GM13977 (cell line): ENCODE data around the gene SLC39A1.

ENCODE experiments used
- DNase-seq: peaks from one replicate; pipeline ENCODE4 v3.0.0; 2012; ENCODE audit warnings: low spot score
- in situ Hi-C: fragments of 300-500 bp; cut with MboI; formaldehyde crosslinking; loops from one replicate; pipeline ENCODE4 v1.12.0; 2022; ENCODE audit warnings: low sequenced_read_pairs, low pct_unique_long_range_greater_than_20kb, mixed read lengths, inconsistent platforms; ENCODE audit not compliant: unreplicated experiment
- TF ChIP-seq, protein P1 (sequence below): IDR thresholded peaks from 2 replicates; pipeline ENCODE4 v1.5.1; 2012; ENCODE audit warnings: mild to moderate bottlenecking, control low read depth; ENCODE audit not compliant: insufficient read depth; ENCODE audit errors: extremely low read depth, missing control alignments

The SLC39A1 gene

DNA sequence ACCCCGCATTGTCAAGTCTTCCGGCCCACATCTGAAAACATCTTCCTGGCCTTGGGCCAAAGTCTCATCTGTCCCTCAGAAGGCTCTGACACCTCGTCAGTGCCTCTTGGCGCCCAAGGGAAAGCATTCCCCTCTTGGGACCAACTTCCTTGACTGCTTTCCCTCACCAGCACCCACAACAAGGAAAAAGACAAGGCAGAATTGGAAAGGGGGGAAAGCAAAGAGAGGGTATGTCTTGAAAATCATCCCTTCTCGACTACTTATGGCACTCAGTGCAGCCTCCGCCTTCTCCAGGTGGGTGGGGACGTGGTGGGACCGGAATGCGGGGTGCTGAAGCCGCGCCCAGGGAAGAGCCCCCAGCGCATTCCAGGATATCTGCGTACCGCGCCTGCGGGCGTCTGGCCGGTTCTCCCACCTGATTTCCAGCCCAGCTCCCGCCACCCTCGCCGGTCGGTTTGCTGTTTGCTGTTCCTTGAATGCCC, 554 bp upstream of the SLC39A1 start:
- no peak for DNase-seq
- TF ChIP-seq, protein P1, sequence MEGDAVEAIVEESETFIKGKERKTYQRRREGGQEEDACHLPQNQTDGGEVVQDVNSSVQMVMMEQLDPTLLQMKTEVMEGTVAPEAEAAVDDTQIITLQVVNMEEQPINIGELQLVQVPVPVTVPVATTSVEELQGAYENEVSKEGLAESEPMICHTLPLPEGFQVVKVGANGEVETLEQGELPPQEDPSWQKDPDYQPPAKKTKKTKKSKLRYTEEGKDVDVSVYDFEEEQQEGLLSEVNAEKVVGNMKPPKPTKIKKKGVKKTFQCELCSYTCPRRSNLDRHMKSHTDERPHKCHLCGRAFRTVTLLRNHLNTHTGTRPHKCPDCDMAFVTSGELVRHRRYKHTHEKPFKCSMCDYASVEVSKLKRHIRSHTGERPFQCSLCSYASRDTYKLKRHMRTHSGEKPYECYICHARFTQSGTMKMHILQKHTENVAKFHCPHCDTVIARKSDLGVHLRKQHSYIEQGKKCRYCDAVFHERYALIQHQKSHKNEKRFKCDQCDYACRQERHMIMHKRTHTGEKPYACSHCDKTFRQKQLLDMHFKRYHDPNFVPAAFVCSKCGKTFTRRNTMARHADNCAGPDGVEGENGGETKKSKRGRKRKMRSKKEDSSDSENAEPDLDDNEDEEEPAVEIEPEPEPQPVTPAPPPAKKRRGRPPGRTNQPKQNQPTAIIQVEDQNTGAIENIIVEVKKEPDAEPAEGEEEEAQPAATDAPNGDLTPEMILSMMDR = no peak
- in situ Hi-C loops = no loop called here

DNA sequence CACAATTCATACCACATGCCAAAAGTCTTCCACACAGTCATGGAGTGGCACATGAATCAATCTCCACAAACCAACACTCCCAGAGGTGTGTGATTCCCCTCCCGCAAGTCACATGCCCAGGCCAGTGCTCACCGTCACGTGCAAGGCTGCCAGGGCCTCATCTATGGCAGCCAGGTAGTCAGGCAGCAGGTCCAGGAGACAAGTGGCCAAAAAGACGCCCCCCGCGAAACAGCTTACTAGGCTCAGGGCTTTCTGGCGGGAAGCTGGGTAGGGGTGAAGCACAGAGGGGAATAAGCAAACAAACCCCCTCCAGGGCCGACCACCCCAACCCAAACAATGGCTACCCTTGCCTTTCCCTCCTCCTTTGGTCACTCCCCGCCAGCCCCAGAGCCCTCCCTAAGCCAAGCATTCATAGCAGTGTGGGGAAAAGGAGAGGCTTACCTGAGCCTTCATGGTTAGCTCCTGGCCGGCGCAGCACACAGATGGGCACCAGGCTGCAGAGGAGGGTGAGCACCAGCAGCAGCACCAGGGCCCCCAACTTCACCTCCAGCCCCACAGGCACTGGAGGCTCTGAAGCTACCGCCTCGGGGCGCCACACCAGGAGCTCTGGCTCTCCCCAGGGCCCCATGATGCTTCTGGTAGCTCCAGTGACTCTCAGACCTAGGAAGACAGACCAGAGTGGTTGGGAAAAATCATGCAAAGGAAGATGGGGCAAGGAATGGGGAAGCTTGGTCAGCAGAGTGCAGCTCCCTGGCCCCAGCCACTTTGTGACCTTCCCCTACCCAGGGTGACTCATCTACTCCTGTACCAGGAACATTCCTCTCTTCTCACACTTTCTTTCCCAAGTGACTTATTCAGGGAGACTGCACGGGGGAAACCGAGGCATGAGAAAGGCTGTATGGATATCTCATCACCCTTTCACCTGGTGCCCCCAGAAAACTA, 978 bp downstream of the SLC39A1 start:
- in situ Hi-C loops = no loop called here
- TF ChIP-seq, protein P1 = peak; percentile 18
- no peak for DNase-seq

DNA sequence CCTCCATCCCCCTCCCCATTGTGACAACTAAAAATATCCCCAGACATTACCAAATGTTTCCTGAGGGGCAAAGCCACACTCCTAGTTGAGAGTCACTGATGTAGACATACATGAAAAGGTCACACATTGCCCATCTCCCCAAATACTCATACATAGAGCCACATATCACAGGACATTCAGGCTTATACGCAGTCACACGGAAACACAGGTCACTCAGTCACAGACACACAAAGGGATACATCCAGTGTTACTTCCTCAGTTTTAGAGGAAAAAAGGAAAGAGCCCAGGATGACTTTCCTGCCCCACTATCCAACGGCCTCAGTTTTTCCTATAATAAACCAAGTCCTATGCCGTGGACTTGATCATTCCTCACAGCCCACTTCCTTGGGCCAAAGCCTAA, 1.9 kb downstream of the SLC39A1 start:
- in situ Hi-C loops = no loop called here
- DNase-seq = no peak
- TF ChIP-seq, protein P1 = no peak

DNA sequence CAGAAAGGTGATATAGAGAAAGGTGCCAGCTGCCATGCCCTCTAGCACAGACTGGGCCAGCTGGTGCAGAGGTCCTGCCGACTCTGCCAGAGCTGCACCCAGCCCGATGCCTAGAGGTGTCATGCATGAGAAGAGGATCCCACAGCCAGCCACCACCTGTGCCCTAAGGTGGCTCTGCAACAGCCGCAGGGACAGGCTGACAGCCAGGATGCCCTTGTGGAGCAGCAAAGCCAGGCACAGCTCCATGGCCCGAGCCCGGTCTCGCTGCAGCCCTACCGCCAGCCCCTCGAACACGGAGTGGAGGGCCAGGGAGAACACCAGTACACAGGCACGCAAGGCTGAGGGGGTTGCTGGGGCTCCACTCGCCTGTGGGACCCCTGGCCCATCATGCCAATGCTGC, 3.1 kb downstream of the SLC39A1 start:
- in situ Hi-C loops = no loop called here
- DNase-seq = no peak

DNA sequence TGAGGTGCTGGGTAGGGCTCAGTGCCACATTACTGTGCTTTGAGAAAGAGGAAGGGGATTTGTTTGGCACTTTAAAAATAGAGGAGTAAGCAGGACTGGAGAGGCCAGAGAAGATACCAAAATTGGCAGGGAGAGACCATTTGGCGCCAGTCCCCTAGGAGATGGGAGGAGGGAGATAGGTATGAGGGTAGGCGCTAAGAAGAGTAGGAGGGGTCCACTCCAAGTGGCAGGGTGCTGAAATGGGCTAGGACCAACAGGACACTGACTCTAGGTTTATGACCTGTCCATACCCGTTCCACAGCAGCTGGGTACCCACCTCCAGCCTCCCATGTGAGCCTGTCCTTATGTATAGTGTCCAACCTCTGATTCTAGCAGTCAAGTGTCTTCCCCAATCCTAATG, 3.9 kb downstream of the SLC39A1 start:
- in situ Hi-C loops = no loop called here
- DNase-seq = no peak
- TF ChIP-seq, protein P1 = no peak

More for the DNA sequence above, 3.1 kb downstream of the SLC39A1 start:
- TF ChIP-seq, protein P1 = no peak

DNA sequence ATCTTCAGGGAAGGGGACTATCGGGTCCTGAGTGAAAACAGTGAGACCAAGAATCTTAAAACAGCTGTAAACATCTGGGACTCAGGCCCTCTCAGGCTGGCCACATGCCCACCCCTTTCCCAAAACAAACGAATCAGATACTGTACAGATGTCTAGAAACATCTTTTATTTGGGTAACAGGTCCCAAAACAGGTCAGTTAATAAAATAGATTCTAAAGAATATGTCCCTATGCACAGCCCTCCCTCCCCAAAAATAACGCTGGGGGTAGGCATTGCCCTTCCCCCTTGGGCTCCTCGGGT, 4.4 kb downstream of the SLC39A1 start:
- TF ChIP-seq, protein P1 = no peak
- in situ Hi-C loops = no loop called here
- DNase-seq = no peak
